ENCODE data around the gene PTPRCAP. TPM values are rescaled to one million over a fixed set of nuclear protein-coding genes. Genes with fewer than 3 reads are reported as not detected.

The PTPRCAP gene
- total and polyA plus RNA-seq, 12 donors = 0.57 to 13.4 (median 3.9) TPM

GRCh38 chr11:67423891-67424613, 13.4 kb downstream of the PTPRCAP start:
- H3K4me1 ChIP-seq (replicated peaks in 1 of 2) = peaks cover 14 to 15% of the 10 kb centered on the region in 2 donors
- no peaks in the 10 kb centered on the region for H3K9me3 ChIP-seq (replicated peaks in 1 of 3)
- no peaks in the 10 kb centered on the region for H3K27me3 ChIP-seq
- WGBS, 4 donors = 88 to 92% (median 88%) methylated on average over 24 to 34 of the region's 34 CpGs; no CpG with 5 or more reads in 1 of the 4 donors
- no peak overlapping the region for H3K4me3 ChIP-seq
- no peak for TF ChIP-seq POLR2A (IDR thresholded peaks at IDR 0.05)
- TF ChIP-seq, protein P1, sequence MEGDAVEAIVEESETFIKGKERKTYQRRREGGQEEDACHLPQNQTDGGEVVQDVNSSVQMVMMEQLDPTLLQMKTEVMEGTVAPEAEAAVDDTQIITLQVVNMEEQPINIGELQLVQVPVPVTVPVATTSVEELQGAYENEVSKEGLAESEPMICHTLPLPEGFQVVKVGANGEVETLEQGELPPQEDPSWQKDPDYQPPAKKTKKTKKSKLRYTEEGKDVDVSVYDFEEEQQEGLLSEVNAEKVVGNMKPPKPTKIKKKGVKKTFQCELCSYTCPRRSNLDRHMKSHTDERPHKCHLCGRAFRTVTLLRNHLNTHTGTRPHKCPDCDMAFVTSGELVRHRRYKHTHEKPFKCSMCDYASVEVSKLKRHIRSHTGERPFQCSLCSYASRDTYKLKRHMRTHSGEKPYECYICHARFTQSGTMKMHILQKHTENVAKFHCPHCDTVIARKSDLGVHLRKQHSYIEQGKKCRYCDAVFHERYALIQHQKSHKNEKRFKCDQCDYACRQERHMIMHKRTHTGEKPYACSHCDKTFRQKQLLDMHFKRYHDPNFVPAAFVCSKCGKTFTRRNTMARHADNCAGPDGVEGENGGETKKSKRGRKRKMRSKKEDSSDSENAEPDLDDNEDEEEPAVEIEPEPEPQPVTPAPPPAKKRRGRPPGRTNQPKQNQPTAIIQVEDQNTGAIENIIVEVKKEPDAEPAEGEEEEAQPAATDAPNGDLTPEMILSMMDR (IDR thresholded peaks at IDR 0.05) = no peak
- H3K36me3 ChIP-seq (replicated peaks in 1 of 2) = no peaks in the 10 kb centered on the region
- no peak overlapping the region for H3K27ac ChIP-seq
- intact Hi-C loops (cut with DNase I) = no loop called here
- DNase-seq = no peak

- Histone ChIP-seq H3K27ac (no peak overlapping the region), H3K4me1 (replicated peaks in 1 of 2) (peaks cover 12 to 13% of the 10 kb centered on the region in 2 donors), H3K9me3 (replicated peaks in 1 of 3) (no peaks in the 10 kb centered on the region), H3K36me3 (replicated peaks in 1 of 2) (no peaks in the 10 kb centered on the region), H3K4me3 (no peak overlapping the region), H3K27me3 (no peaks in the 10 kb centered on the region)
- no peak for DNase-seq
- WGBS, 4 donors = 80 to 96% (median 95%) methylated on average over 2 to 13 of the region's 13 CpGs
- intact Hi-C loops (cut with DNase I) = no loop called here
- TF ChIP-seq, protein P1 (IDR thresholded peaks at IDR 0.05) = no peak
- no peak for TF ChIP-seq POLR2A (IDR thresholded peaks at IDR 0.05)
Observed at GRCh38 chr11:67423466-67423865, 14.0 kb downstream of the PTPRCAP start.

DNA sequence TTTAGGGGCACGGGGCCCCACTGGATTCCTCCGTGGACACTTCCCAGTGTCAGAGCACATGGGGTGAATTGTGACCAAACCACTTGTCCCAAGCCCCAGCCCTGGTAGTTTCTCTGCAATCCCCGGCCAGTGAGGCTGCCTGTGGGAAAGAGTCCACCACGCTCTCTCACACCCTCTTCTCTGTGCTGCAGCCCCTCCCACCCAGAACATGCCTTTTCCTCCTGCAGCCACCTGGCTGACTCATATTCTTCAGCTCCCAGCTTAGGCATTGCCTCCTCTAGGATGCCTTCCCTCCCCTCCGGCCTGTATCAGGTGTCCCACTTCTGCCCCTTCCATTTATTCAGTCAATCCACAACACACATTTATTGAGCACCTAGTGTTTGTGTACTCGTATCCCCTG, 14.6 kb downstream of the PTPRCAP start:
- Histone ChIP-seq H3K36me3 (replicated peaks in 1 of 2) (no peaks in the 10 kb centered on the region), H3K27me3 (no peaks in the 10 kb centered on the region), H3K27ac (no peak overlapping the region), H3K4me3 (no peak overlapping the region), H3K4me1 (replicated peaks in 1 of 2) (peaks cover 12 to 13% of the 10 kb centered on the region in 2 donors), H3K9me3 (replicated peaks in 1 of 3) (no peaks in the 10 kb centered on the region)
- DNase-seq = no peak
- intact Hi-C loops (cut with DNase I) = no loop called here
- 69 to 83% (median 71%) methylated on average over 4 to 6 of the region's 6 CpGs for WGBS, 4 donors
- no peak for TF ChIP-seq POLR2A (IDR thresholded peaks at IDR 0.05)
- TF ChIP-seq, protein P1 (IDR thresholded peaks at IDR 0.05) = no peak

GRCh38 chr11:67421430-67422031, 16.0 kb downstream of the PTPRCAP start:
- no peaks in the 10 kb centered on the region for H3K36me3 ChIP-seq (replicated peaks in 1 of 2)
- peaks cover 6 to 7% of the 10 kb centered on the region in 2 donors for H3K4me1 ChIP-seq (replicated peaks in 1 of 2)
- TF ChIP-seq POLR2A (IDR thresholded peaks at IDR 0.05) = no peak
- TF ChIP-seq, protein P1 (IDR thresholded peaks at IDR 0.05) = no peak
- no peak for DNase-seq
- no peaks in the 10 kb centered on the region for H3K9me3 ChIP-seq (replicated peaks in 1 of 3)
- peak overlapping the region in 3 of 5 donors; percentile 75 to 98 (median 89) for H3K27ac ChIP-seq
- H3K27me3 ChIP-seq = no peaks in the 10 kb centered on the region
- 61 to 75% (median 70%) methylated on average over 17 to 22 of the region's 22 CpGs for WGBS, 4 donors
- intact Hi-C loops (cut with DNase I) = no loop called here
- peak overlapping the region in 1 of 4 donors; percentile 81 for H3K4me3 ChIP-seq
